D721Med (cell line): ENCODE results near the gene FOXP4.

Source experiments
- DNase-seq: peaks from one replicate; pipeline ENCODE4 v3.0.0; 2011; ENCODE audit warnings: low spot score; ENCODE audit not compliant: insufficient read length
- FAIRE-seq: peaks from 2 replicates; lab custom pipeline; 2011; peaks lifted over from hg19 to GRCh38; lab: Jason Lieb, UNC
- CTCF ChIP-seq: IDR thresholded peaks from 2 replicates; pipeline ENCODE4 v1.5.1; 2012; ENCODE audit warnings: mild to moderate bottlenecking, control low read depth; ENCODE audit not compliant: insufficient read depth; ENCODE audit errors: missing control alignments

FOXP4 gene

GRCh38 chr6:41522780-41523548 is 23.2 kb upstream of the FOXP4 start:
- DNase-seq (no peak), FAIRE-seq (no peak)
- no peak for TF ChIP-seq CTCF

GRCh38 chr6:41523915-41524633 is 22.1 kb upstream of the FOXP4 start:
- no peak for TF ChIP-seq CTCF
- FAIRE-seq = no peak
- no peak for DNase-seq

- FAIRE-seq (no peak), DNase-seq (no peak)
- TF ChIP-seq CTCF = no peak
Measured at GRCh38 chr6:41524634-41525011, 21.6 kb upstream of the FOXP4 start.

GRCh38 chr6:41527721-41528408 is 18.3 kb upstream of the FOXP4 start:
- TF ChIP-seq CTCF = no peak
- FAIRE-seq (no peak), DNase-seq (no peak)

GRCh38 chr6:41528409-41528963 is 17.7 kb upstream of the FOXP4 start:
- no peak for TF ChIP-seq CTCF
- no peak for FAIRE-seq
- DNase-seq = no peak

- FAIRE-seq = no peak
- TF ChIP-seq CTCF = no peak
- DNase-seq = no peak
Measured at GRCh38 chr6:41529049-41529448, 17.1 kb upstream of the FOXP4 start.
